Lower leg skin (tissue), 3 donors: ENCODE data around the gene POFUT1.

ENCODE experiments used
- CTCF ChIP-seq, 3 donors: fragments of 450-650 bp; IDR thresholded peaks; one replicate each; pipeline ENCODE4 v1.5.1; 2016; ENCODE audit warnings: antibody characterized with exemption in 3 of 3, mild to moderate bottlenecking in 3 of 3, moderate library complexity in 2 of 3
- POLR2A ChIP-seq, 2 donors: fragments of 450-650 bp; IDR thresholded peaks; one replicate each; pipeline ENCODE4 v1.6.1; 2016 to 2017; ENCODE audit warnings: antibody characterized with exemption in 2 of 2, mild to moderate bottlenecking in 1 of 2, moderate library complexity in 1 of 2

- TF ChIP-seq CTCF (IDR thresholded peaks at IDR 0.05) (no peak), POLR2A (IDR thresholded peaks at IDR 0.05) (no peak)
Observed at GRCh38 chr20:32249030-32249738, 41.5 kb downstream of the POFUT1 start.
